PC-3 (cell line): ENCODE data around the gene NKX2-3. TPM values are rescaled to one million over a fixed set of nuclear protein-coding genes. Genes with fewer than 3 reads are reported as not detected.

Experiments
- ATAC-seq: fragments of 200-7000 bp; cut with Tn5 transposase; 2 replicates; pipeline ENCODE4 v1.9.1; 2020; ENCODE audit warnings: mild to moderate bottlenecking, moderate library complexity
- BruUV-seq: library from RNA; stranded (reverse); fragments of 400-500 nt; replicated peaks from 2 replicates; lab custom pipeline; 2021; lab: Mats Ljungman, UMichigan
- CTCF ChIA-PET: fragments of 300-600 bp; sonication (Branson Sonifier 250); formaldehyde crosslinking; loops from one replicate; lab custom pipeline; 2022; ENCODE audit warnings: antibody characterized with exemption; lab: Charles Lee
- POLR2A ChIA-PET: fragments of 300-600 bp; sonication (Branson Sonifier 250); formaldehyde crosslinking; loops from one replicate; lab custom pipeline; 2022; ENCODE audit warnings: antibody characterized with exemption; ENCODE audit not compliant: unreplicated experiment; lab: Charles Lee
- DNase-seq: peaks from one replicate; pipeline ENCODE4 v3.0.0-alpha.2; 2015
- H2AFZ ChIP-seq: fragments of 300-600 bp; sonication (generic); 2 replicates; pipeline ENCODE4 v1.6.0; 2016; ENCODE audit warnings: antibody characterized with exemption, low read length
- H3F3A ChIP-seq: fragments of 300-600 bp; sonication (generic); one replicate; pipeline ENCODE4 v1.6.0; 2017; ENCODE audit warnings: antibody characterized with exemption, low read length, control low read depth, mild to moderate bottlenecking; ENCODE audit not compliant: unreplicated experiment
- H3K27ac ChIP-seq: fragments of 300-600 bp; sonication (generic); 2 replicates; pipeline ENCODE4 v1.5.1; 2016; ENCODE audit warnings: mild to moderate bottlenecking, low read length
- H3K27me3 ChIP-seq: fragments of 300-600 bp; sonication (generic); 2 replicates; pipeline ENCODE4 v1.6.1; 2016; ENCODE audit warnings: low read length, mixed read lengths
- H3K36me3 ChIP-seq: fragments of 300-600 bp; sonication (generic); 2 replicates; pipeline ENCODE4 v1.6.1; 2016; ENCODE audit warnings: low read depth, mixed run types, low read length, mixed read lengths
- H3K4me1 ChIP-seq: fragments of 300-600 bp; sonication (generic); 2 replicates; pipeline ENCODE4 v1.5.1; 2016; ENCODE audit warnings: low read length; ENCODE audit not compliant: insufficient read depth
- H3K4me2 ChIP-seq: fragments of 300-600 bp; sonication (generic); 2 replicates; pipeline ENCODE4 v1.6.0; 2016; ENCODE audit warnings: low read length
- H3K4me3 ChIP-seq: fragments of 300-600 bp; sonication (generic); 2 replicates; pipeline ENCODE4 v1.5.1; 2016; ENCODE audit warnings: mild to moderate bottlenecking, low read length, mixed read lengths
- H3K79me2 ChIP-seq: fragments of 300-600 bp; sonication (generic); 2 replicates; pipeline ENCODE4 v1.6.1; 2017; ENCODE audit warnings: low read length, mixed read lengths
- H3K9ac ChIP-seq: fragments of 300-600 bp; sonication (generic); 2 replicates; pipeline ENCODE4 v1.6.0; 2016; ENCODE audit warnings: mild to moderate bottlenecking, low read length
- H3K9me2 ChIP-seq: fragments of 300-600 bp; sonication (generic); replicated peaks from 2 replicates; pipeline ENCODE4 v1.6.1; 2016; ENCODE audit warnings: mixed run types, low read length, mixed read lengths
- H3K9me3 ChIP-seq: fragments of 300-600 bp; sonication (generic); 2 replicates; pipeline ENCODE4 v1.6.1; 2016; ENCODE audit warnings: low read length, mixed read lengths
- H4K20me1 ChIP-seq: fragments of 300-600 bp; sonication (generic); 2 replicates; pipeline ENCODE4 v1.6.1; 2016; ENCODE audit warnings: low read length, mixed read lengths
- CTCF ChIP-seq: fragments of 300-600 bp; sonication (generic); conservative IDR thresholded peaks from 2 replicates; pipeline ENCODE4 v1.5.1; 2017; ENCODE audit warnings: antibody characterized with exemption, low read depth, mild to moderate bottlenecking, low read length
- EZH2 ChIP-seq: fragments of 300-600 bp; sonication (generic); IDR thresholded peaks from one replicate; pipeline ENCODE4 v1.6.1; 2017; ENCODE audit warnings: antibody characterized with exemption, mild to moderate bottlenecking, low read length; ENCODE audit not compliant: unreplicated experiment
- EZH2phosphoT487 ChIP-seq: fragments of 300-600 bp; sonication (generic); IDR thresholded peaks from 2 replicates; pipeline ENCODE4 v1.6.1; 2018; ENCODE audit warnings: mild to moderate bottlenecking, antibody characterized with exemption, low read length, borderline replicate concordance
- intact Hi-C: fragments of 100-400 bp; cut with micrococcal nuclease; formaldehyde crosslinking; loops from 2 replicates; pipeline ENCODE4 v1.9.0; 2023
- total RNA-seq: library from RNA; depleted of rRNA; stranded (reverse); fragments of >200 nt; gene quantifications from 2 replicates; pipeline ENCODE4 v1.2.3, GENCODE V29; 2014

NKX2-3 gene
- total RNA-seq, 1 experiment from 2014 or later, result 0.07 TPM

GRCh38 chr10:99569253-99569939 lies 36.7 kb downstream of the NKX2-3 start:
- TF ChIP-seq EZH2, result no peak
- no peak for TF ChIP-seq EZH2phosphoT487
- TF ChIP-seq CTCF, result no peak
- POLR2A ChIA-PET, result no interaction called here
- ATAC-seq (no peak), DNase-seq (no peak)
- CTCF ChIA-PET, result no interaction called here
- no peaks in the 10 kb centered on the region for H3K36me3 ChIP-seq
- no peak overlapping the region for H3K9ac ChIP-seq
- no peaks in the 10 kb centered on the region for H3K79me2 ChIP-seq
- intact Hi-C loops, result no loop called here
- no peaks in the 10 kb centered on the region for H3F3A ChIP-seq
- no peak overlapping the region for H2AFZ ChIP-seq
- no peaks in the 10 kb centered on the region for H3K9me3 ChIP-seq
- H3K4me3 ChIP-seq, result no peak overlapping the region
- no peaks in the 10 kb centered on the region for H4K20me1 ChIP-seq
- H3K27me3 ChIP-seq, result no peaks in the 10 kb centered on the region
- no TSS peak for BruUV-seq
- H3K27ac ChIP-seq, result no peak overlapping the region
- H3K9me2 ChIP-seq, result no peaks in the 10 kb centered on the region
- H3K4me2 ChIP-seq, result no peak overlapping the region
- H3K4me1 ChIP-seq, result peaks cover 3% of the 10 kb centered on the region; the same call in 1 of the 2 replicates

GRCh38 chr10:99569961-99570360 lies 37.2 kb downstream of the NKX2-3 start:
- Histone ChIP-seq H3K9me3 (no peaks in the 10 kb centered on the region), H3K4me2 (no peak overlapping the region), H3F3A (no peaks in the 10 kb centered on the region), H3K36me3 (no peaks in the 10 kb centered on the region), H3K4me1 (peaks cover 3% of the 10 kb centered on the region; the same call in 1 of the 2 replicates), H3K4me3 (no peak overlapping the region), H3K9me2 (no peaks in the 10 kb centered on the region), H2AFZ (no peak overlapping the region), H4K20me1 (no peaks in the 10 kb centered on the region), H3K27ac (no peak overlapping the region), H3K9ac (no peak overlapping the region), H3K79me2 (no peaks in the 10 kb centered on the region), H3K27me3 (no peaks in the 10 kb centered on the region)
- intact Hi-C loops, result no loop called here
- ChIA-PET POLR2A (no interaction called here), CTCF (no interaction called here)
- no TSS peak for BruUV-seq
- no peak for TF ChIP-seq EZH2
- TF ChIP-seq CTCF, result no peak
- no peak for TF ChIP-seq EZH2phosphoT487
- no peak for ATAC-seq
- DNase-seq, result no peak

GRCh38 chr10:99571816-99572215 lies 39.1 kb downstream of the NKX2-3 start:
- H2AFZ ChIP-seq, result no peak overlapping the region
- H3K27ac ChIP-seq, result no peak overlapping the region
- H3K4me1 ChIP-seq, result peaks cover 3% of the 10 kb centered on the region; the same call in 1 of the 2 replicates
- no peaks in the 10 kb centered on the region for H3K36me3 ChIP-seq
- ChIA-PET POLR2A (no interaction called here), CTCF (no interaction called here)
- H3K4me2 ChIP-seq, result no peak overlapping the region
- TF ChIP-seq EZH2phosphoT487 (no peak), CTCF (no peak)
- no peaks in the 10 kb centered on the region for H3K79me2 ChIP-seq
- H3K9ac ChIP-seq, result no peak overlapping the region
- DNase-seq (no peak), ATAC-seq (no peak)
- intact Hi-C loops, result no loop called here
- H3K9me2 ChIP-seq, result no peaks in the 10 kb centered on the region
- no peaks in the 10 kb centered on the region for H4K20me1 ChIP-seq
- no peaks in the 10 kb centered on the region for H3K27me3 ChIP-seq
- H3K9me3 ChIP-seq, result no peaks in the 10 kb centered on the region
- H3K4me3 ChIP-seq, result no peak overlapping the region
- no peaks in the 10 kb centered on the region for H3F3A ChIP-seq
- BruUV-seq, result no TSS peak
